HepG2 (cell line): ENCODE data around the gene IGDCC3. TPM values are rescaled to one million over a fixed set of nuclear protein-coding genes. Genes with fewer than 3 reads are reported as not detected.
A peak's percentile ranks its signal among the peaks of the same experiment; 100 is the strongest.

Source experiments
- ATF7-NPFF ChIP-seq: sonication (generic); formaldehyde crosslinking; IDR thresholded peaks from 2 replicates; pipeline ENCODE4 v1.8.1; 2023; ENCODE audit warnings: mild to moderate bottlenecking, low read depth, missing genetic modification reagents, moderate library complexity
- CENPT ChIP-seq: sonication (generic); formaldehyde crosslinking; IDR thresholded peaks from 2 replicates; pipeline ENCODE4 v1.8.0; 2022; ENCODE audit warnings: low read depth, mild to moderate bottlenecking, moderate library complexity, missing genetic modification reagents
- CERS6 ChIP-seq: sonication (generic); formaldehyde crosslinking; IDR thresholded peaks from 2 replicates; pipeline ENCODE4 v1.5.0; 2020; ENCODE audit warnings: missing genetic modification reagents
- FOXO4 ChIP-seq: sonication (generic); formaldehyde crosslinking; conservative IDR thresholded peaks from 2 replicates; pipeline ENCODE4 v1.8.1; 2023; ENCODE audit warnings: missing genetic modification reagents
- GTF2F1 ChIP-seq: fragments of 150-350 bp; IDR thresholded peaks from 2 replicates; pipeline ENCODE4 v1.6.1; 2014; ENCODE audit warnings: low read length
- HMG20A ChIP-seq: IDR thresholded peaks from 2 replicates; pipeline ENCODE4 v1.6.1; 2016; ENCODE audit warnings: borderline replicate concordance
- HOXA3 ChIP-seq: sonication (generic); formaldehyde crosslinking; IDR thresholded peaks from 2 replicates; pipeline ENCODE4 v1.5.0; 2020; ENCODE audit warnings: missing genetic modification reagents
- MXD4 ChIP-seq: IDR thresholded peaks from 2 replicates; pipeline ENCODE4 v1.6.1; 2016; ENCODE audit warnings: mild to moderate bottlenecking, missing biosample characterization, missing genetic modification reagents
- NFAT5 ChIP-seq: sonication (generic); formaldehyde crosslinking; IDR thresholded peaks from 2 replicates; pipeline ENCODE4 v1.4.0; 2020; ENCODE audit warnings: missing genetic modification reagents
- PREB ChIP-seq: sonication (generic); formaldehyde crosslinking; IDR thresholded peaks from 2 replicates; pipeline ENCODE4 v1.4.0; 2020; ENCODE audit warnings: missing genetic modification reagents
- RARG ChIP-seq: sonication (generic); formaldehyde crosslinking; IDR thresholded peaks from 2 replicates; pipeline ENCODE4 v1.4.0; 2020; ENCODE audit warnings: low read depth, mild to moderate bottlenecking, missing genetic modification reagents
- REST ChIP-seq, 2 experiments: IDR thresholded peaks; 2 replicates each; pipeline ENCODE4 v1.6.1; 2011 to 2012; ENCODE audit warnings: low read length in 2 of 2, borderline replicate concordance in 1 of 2, low read depth in 1 of 2, mild to moderate bottlenecking in 1 of 2, moderate library complexity in 1 of 2
- SCMH1 ChIP-seq: sonication (generic); formaldehyde crosslinking; IDR thresholded peaks from 2 replicates; pipeline ENCODE4 v1.9.0; 2021; ENCODE audit warnings: missing genetic modification reagents, mild to moderate bottlenecking, borderline replicate concordance
- TCF12 ChIP-seq, 2 experiments: fragments of 450-650 bp in 1 of 2; sonication (generic) in 1 of 2; formaldehyde crosslinking in 1 of 2; IDR thresholded peaks; 2 replicates each; pipeline versions ENCODE4 v1.6.1 to v1.8.0; 2017 to 2022; ENCODE audit warnings: antibody characterized with exemption in 1 of 2, mild to moderate bottlenecking in 1 of 2, missing genetic modification reagents in 1 of 2, moderate library complexity in 1 of 2
- TERF1 ChIP-seq: sonication (generic); formaldehyde crosslinking; IDR thresholded peaks from 2 replicates; pipeline ENCODE4 v1.8.0; 2022; ENCODE audit warnings: mild to moderate bottlenecking, missing genetic modification reagents, moderate library complexity
- ZNF24 ChIP-seq: fragments of 450-650 bp; IDR thresholded peaks from 2 replicates; pipeline ENCODE4 v1.6.1; 2017; ENCODE audit warnings: antibody characterized with exemption, mild to moderate bottlenecking
- polyA plus RNA-seq, 8 experiments: library from polyadenylated mRNA; depleted of rRNA in 3 of 8; stranded (reverse) in 7 of 8; unstranded in 1 of 8; fragments of >200 nt; fragmentation: Illumina TruSeq in 4 of 8; extraction: Trizol in 4 of 8; gene quantifications; 2 replicates each; pipeline versions ENCODE4 v1.2.1 to v1.2.3, GENCODE V29; 2011 to 2016; ENCODE audit warnings: low read depth in 4 of 8, missing spikeins in 1 of 8, mixed read lengths in 1 of 8; ENCODE audit not compliant: insufficient read depth in 1 of 8
- total RNA-seq, 5 experiments: library from RNA; depleted of rRNA; stranded (reverse); fragments of >200 nt; fragmentation: Illumina TruSeq; extraction: Trizol; gene quantifications; 2 replicates each; pipeline ENCODE4 v1.2.3, GENCODE V29; 2016; ENCODE audit warnings: low read depth in 1 of 5

IGDCC3 gene
- total and polyA plus RNA-seq, 2 of the 13 experiments (the other 11 are each of a cell fraction or from before 2014, with no cell fraction given), result 30.1 to 51.8 TPM

- no peak for TF ChIP-seq REST (IDR thresholded peaks at IDR 0.05; ENCODE audit: borderline replicate concordance in 1 of 2, low read depth in 1 of 2, low read length in 2 of 2)
- no peak for TF ChIP-seq CERS6
- TF ChIP-seq RARG (CRISPR knock-in tag), result no peak
- no peak for TF ChIP-seq TERF1 (CRISPR knock-in tag)
- TF ChIP-seq ZNF24, result no peak
- TF ChIP-seq ATF7-NPFF (CRISPR knock-in tag), result no peak
- TF ChIP-seq NFAT5, result no peak
- no peak for TF ChIP-seq FOXO4 (CRISPR knock-in tag)
- TF ChIP-seq SCMH1, result no peak
- TF ChIP-seq HMG20A (CRISPR knock-in tag), result no peak; the same call in 1 of the 2 replicates
- no peak for TF ChIP-seq GTF2F1
- no peak for TF ChIP-seq MXD4
- no peak for TF ChIP-seq PREB (CRISPR knock-in tag)
- no peak for TF ChIP-seq CENPT (CRISPR knock-in tag)
- TF ChIP-seq TCF12 (IDR thresholded peaks at IDR 0.05), result no peak
- TF ChIP-seq TCF12 (CRISPR knock-in tag; IDR thresholded peaks at IDR 0.05), result 0 out of 2 replicates have a peak, but pooled peaks have one; percentile 67
- no peak; the same call in 1 of the 2 replicates for TF ChIP-seq HOXA3 (CRISPR knock-in tag)
Observed at GRCh38 chr15:65377976-65378366, at the start of gene IGDCC3 (continued).
